DOHH2 (cell line): ENCODE measurements around the gene NT5C3A.

Experiments
- H3F3A ChIP-seq: fragments of 200-600 bp; sonication (generic), shearing (Covaris generic); 2 replicates; pipeline ENCODE4 v1.6.0; 2016; ENCODE audit warnings: antibody characterized with exemption, mild to moderate bottlenecking; ENCODE audit not compliant: control insufficient read depth, insufficient read depth
- H3K27ac ChIP-seq: fragments of 200-600 bp; sonication (generic); 2 replicates; pipeline ENCODE4 v1.5.1; 2014; ENCODE audit warnings: low read depth, mild to moderate bottlenecking, low read length, moderate library complexity
- H3K27me3 ChIP-seq: fragments of 200-600 bp; sonication (generic); 2 replicates; pipeline ENCODE4 v1.6.1; 2014; ENCODE audit warnings: mild to moderate bottlenecking, low read length, mixed read lengths; ENCODE audit not compliant: control insufficient read depth
- H3K36me3 ChIP-seq: fragments of 200-600 bp; sonication (generic); 2 replicates; pipeline ENCODE4 v1.6.1; 2014; ENCODE audit warnings: mild to moderate bottlenecking, low read length, moderate library complexity, mixed read lengths; ENCODE audit not compliant: control insufficient read depth
- H3K4me1 ChIP-seq: fragments of 200-600 bp; sonication (generic); 2 replicates; pipeline ENCODE4 v1.6.1; 2014; ENCODE audit warnings: mild to moderate bottlenecking, low read length, mixed read lengths; ENCODE audit not compliant: control insufficient read depth
- H3K4me2 ChIP-seq: fragments of 200-600 bp; sonication (generic); 2 replicates; pipeline ENCODE4 v1.6.0; 2014; ENCODE audit warnings: mild to moderate bottlenecking, low read length, moderate library complexity
- H3K4me3 ChIP-seq: fragments of 200-600 bp; sonication (generic); 2 replicates; pipeline ENCODE4 v1.5.1; 2014; ENCODE audit warnings: mild to moderate bottlenecking, low read length, mixed read lengths
- H3K79me2 ChIP-seq: fragments of 200-600 bp; sonication (generic); 2 replicates; pipeline ENCODE4 v1.6.1; 2014; ENCODE audit warnings: mild to moderate bottlenecking, low read length, mixed read lengths; ENCODE audit not compliant: control insufficient read depth
- H3K9me2 ChIP-seq: fragments of 200-600 bp; sonication (generic); replicated peaks from 2 replicates; pipeline ENCODE4 v1.6.1; 2014; ENCODE audit warnings: mild to moderate bottlenecking, low read length, mixed read lengths; ENCODE audit not compliant: control insufficient read depth
- H3K9me3 ChIP-seq: fragments of 200-600 bp; sonication (generic); 2 replicates; pipeline ENCODE4 v1.6.1; 2014; ENCODE audit warnings: antibody characterized with exemption, low read length, mixed read lengths; ENCODE audit not compliant: control insufficient read depth, insufficient read depth
- H4K20me1 ChIP-seq: fragments of 200-600 bp; sonication (generic); 2 replicates; pipeline ENCODE4 v1.6.0; 2014; ENCODE audit warnings: low read depth, mild to moderate bottlenecking, antibody characterized with exemption, low read length, moderate library complexity; ENCODE audit not compliant: control insufficient read depth, insufficient read depth
- CTCF ChIP-seq: fragments of 200-600 bp; sonication (generic); IDR thresholded peaks from one replicate; pipeline ENCODE4 v1.5.1; 2014; ENCODE audit warnings: antibody characterized with exemption, mild to moderate bottlenecking, low read depth, low read length; ENCODE audit not compliant: poor library complexity, severe bottlenecking
- EZH2phosphoT487 ChIP-seq: fragments of 200-600 bp; sonication (generic); IDR thresholded peaks from 2 replicates; pipeline ENCODE4 v1.6.1; 2017; ENCODE audit warnings: borderline replicate concordance, mild to moderate bottlenecking, antibody characterized with exemption, low read length, moderate library complexity, mixed read lengths

The NT5C3A gene

DNA sequence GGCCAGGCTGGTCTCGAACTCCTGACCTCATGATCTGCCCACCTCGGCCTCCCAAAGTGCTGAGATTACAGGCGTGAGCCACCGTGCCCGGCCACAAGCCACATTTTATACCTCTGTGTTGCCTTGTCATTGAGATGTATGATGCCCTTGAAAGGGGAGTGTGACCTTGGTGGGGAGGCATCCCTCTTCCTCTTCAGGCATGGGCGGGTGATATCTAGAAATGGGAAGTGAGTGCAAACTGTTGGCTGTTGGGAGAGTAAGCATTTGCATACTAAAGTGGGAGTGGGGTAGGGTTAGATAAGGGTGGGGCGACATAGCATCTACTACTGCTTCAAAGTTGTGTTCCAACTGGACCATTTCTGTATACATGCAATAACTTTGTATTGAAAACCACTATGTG is 26.6 kb upstream of the NT5C3A start:
- H3K4me2 ChIP-seq: no peak overlapping the region
- TF ChIP-seq EZH2phosphoT487: no peak
- no peak for TF ChIP-seq CTCF
- no peaks in the 10 kb centered on the region for H4K20me1 ChIP-seq
- no peak overlapping the region for H3K27ac ChIP-seq
- H3K4me3 ChIP-seq: no peak overlapping the region
- no peaks in the 10 kb centered on the region for H3F3A ChIP-seq
- H3K79me2 ChIP-seq: no peaks in the 10 kb centered on the region
- peaks cover 15% of the 10 kb centered on the region for H3K36me3 ChIP-seq
- no peaks in the 10 kb centered on the region for H3K9me3 ChIP-seq
- H3K27me3 ChIP-seq: no peaks in the 10 kb centered on the region
- H3K9me2 ChIP-seq: no peaks in the 10 kb centered on the region
- H3K4me1 ChIP-seq: no peaks in the 10 kb centered on the region

DNA sequence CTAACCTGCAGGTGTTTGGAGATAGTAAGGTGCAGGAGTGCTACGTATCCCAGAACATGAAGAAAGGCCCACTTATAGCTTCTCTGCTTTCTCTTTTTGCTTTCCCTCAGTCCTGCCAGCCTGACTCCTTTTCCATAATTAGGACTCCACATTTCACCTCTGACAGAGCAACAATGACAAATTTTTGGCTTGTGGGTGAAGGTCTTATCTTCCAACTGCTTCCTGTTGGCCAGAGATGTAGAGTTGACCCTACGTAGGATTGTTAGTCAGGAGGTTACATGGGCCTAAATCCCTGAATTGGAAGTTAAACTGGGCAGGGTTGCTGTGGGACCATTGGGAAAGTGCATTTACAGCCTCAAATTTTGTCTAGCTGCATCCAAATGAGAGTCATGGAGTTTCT is 25.3 kb upstream of the NT5C3A start:
- Histone ChIP-seq H3K4me1 (no peaks in the 10 kb centered on the region), H3K36me3 (peaks cover 2% of the 10 kb centered on the region; the same call in 1 of the 2 replicates), H3K27ac (no peak overlapping the region), H4K20me1 (no peaks in the 10 kb centered on the region), H3K4me3 (no peak overlapping the region), H3K4me2 (no peak overlapping the region), H3F3A (no peaks in the 10 kb centered on the region), H3K27me3 (0 out of 2 replicates have a peak, but pooled peaks cover 1% of the 10 kb centered on the region), H3K79me2 (no peaks in the 10 kb centered on the region), H3K9me2 (no peaks in the 10 kb centered on the region), H3K9me3 (no peaks in the 10 kb centered on the region)
- TF ChIP-seq EZH2phosphoT487 (no peak), CTCF (no peak)

DNA sequence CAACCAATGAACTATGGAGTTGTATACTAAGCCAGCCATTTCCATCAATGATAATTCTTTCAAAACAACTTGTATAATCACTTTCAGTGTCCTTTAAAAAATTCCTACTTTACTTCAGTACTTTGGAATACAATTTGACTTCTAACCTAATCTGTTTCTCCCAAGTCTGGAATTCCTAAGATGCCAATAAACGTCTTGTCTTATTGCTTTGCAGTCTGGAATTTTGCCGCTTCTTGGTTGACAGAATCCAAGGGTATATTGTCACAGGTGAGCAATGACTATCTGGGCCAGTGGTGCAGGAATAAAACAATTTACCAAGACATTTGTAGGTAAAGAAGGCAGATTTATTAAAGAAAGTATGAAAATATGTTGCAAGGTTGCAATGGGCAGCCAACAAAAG is 24.8 kb upstream of the NT5C3A start:
- Histone ChIP-seq H3K9me2 (no peaks in the 10 kb centered on the region), H3K27ac (no peak overlapping the region), H3K4me3 (no peak overlapping the region), H3K79me2 (no peaks in the 10 kb centered on the region), H3K4me1 (no peaks in the 10 kb centered on the region), H3K4me2 (no peak overlapping the region), H3K9me3 (no peaks in the 10 kb centered on the region), H3F3A (no peaks in the 10 kb centered on the region), H3K27me3 (0 out of 2 replicates have a peak, but pooled peaks cover 3% of the 10 kb centered on the region), H3K36me3 (no peaks in the 10 kb centered on the region), H4K20me1 (no peaks in the 10 kb centered on the region)
- TF ChIP-seq EZH2phosphoT487 (no peak), CTCF (no peak)
